ENCODE results near the gene ETV3L. TPM values are rescaled to one million over a fixed set of nuclear protein-coding genes. Genes with fewer than 3 reads are reported as not detected.
"Not testable (repeated sequence)": the region's sequence is repeated elsewhere in the genome, so short reads cannot be mapped to it uniquely, and the experiment has no call there.

The ETV3L gene
- total and polyA plus RNA-seq, 9 donors = not detected

DNA sequence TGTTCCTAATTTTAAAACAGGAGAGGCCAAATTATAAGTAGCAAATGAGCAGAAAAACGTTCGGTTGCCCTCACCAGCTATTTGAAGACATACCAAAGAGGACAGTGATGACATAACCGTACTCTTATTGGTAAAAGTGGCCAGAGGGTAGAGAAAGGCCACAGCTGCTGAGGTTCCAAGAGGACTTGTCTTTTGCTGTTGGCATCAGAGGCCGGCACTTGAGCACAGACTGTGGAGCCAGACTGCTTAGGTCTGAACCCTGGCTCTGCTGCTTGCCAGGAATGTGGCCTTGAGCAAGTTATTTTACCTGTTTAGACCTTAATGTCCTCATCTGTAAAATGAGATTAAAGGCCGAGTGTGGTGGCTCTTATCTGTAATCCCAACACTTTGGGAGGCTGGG, 14.9 kb downstream of the ETV3L start:
- DNase-seq = no peak
- Histone ChIP-seq H3K4me3 (ENCODE audit: low read length) (no peak overlapping the region), H3K4me1 (ENCODE audit: control insufficient read depth, insufficient read depth, low read length) (no peaks in the 10 kb centered on the region), H3K36me3 (ENCODE audit: control insufficient read depth, insufficient read depth, low read length) (no peaks in the 10 kb centered on the region), H3K27ac (ENCODE audit: low read length) (no peak overlapping the region), H3K27me3 (ENCODE audit: control insufficient read depth, insufficient read depth, low read length) (no peaks in the 10 kb centered on the region), H3K9me3 (replicated peaks; ENCODE audit: control insufficient read depth, low read depth, low read length) (no peaks in the 10 kb centered on the region)
- 81% methylated on average over 4 of the region's 5 CpGs for WGBS (ENCODE audit: insufficient coverage)

DNA sequence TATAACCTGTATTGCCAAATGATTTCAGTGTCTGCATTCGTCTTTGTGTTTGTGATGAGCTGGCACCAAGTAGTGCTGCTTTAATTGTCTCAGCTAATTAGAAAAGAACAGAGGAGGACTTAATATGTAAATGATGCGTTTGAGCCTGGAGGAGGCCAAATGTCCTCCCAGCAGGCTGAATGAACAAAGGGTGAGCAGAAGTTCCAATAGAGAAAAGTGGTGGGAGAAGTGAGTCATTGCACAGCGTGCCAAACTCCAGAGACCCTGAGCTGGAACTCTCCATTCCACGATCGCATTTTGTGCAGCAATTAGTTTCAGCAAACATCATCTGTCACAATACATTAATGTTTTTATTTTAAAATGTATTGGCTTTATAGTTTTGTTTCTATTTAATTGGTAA, 17.9 kb downstream of the ETV3L start:
- 57% methylated on average over 2 of the region's 5 CpGs for WGBS (ENCODE audit: insufficient coverage)
- Histone ChIP-seq H3K4me3 (ENCODE audit: low read length) (no peak overlapping the region), H3K9me3 (replicated peaks; ENCODE audit: control insufficient read depth, low read depth, low read length) (no peaks in the 10 kb centered on the region), H3K4me1 (ENCODE audit: control insufficient read depth, insufficient read depth, low read length) (no peaks in the 10 kb centered on the region), H3K36me3 (ENCODE audit: control insufficient read depth, insufficient read depth, low read length) (no peaks in the 10 kb centered on the region), H3K27ac (ENCODE audit: low read length) (no peak overlapping the region), H3K27me3 (ENCODE audit: control insufficient read depth, insufficient read depth, low read length) (no peaks in the 10 kb centered on the region)
- DNase-seq = no peak

DNA sequence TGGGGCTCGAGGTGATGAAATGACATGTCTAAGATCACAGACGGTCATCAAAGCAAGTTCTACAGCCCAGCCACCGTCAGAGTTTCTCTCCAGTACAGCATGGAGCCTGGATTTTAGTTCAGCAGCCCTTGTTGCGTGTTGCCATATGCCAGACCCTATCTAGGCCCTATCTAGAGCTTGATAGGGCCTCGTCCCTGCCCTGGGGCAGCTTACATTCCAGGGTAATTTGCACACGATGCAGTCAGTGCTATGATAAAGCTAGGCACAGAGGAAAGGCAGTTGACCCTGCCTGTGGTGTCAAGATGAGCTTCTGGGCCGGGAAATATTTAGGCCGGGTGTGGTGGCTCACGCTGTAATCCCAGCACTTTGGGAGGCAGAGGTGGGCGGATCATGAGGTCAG, 18.9 kb downstream of the ETV3L start:
- 86% methylated on average over 9 of the region's 10 CpGs for WGBS (ENCODE audit: insufficient coverage)
- Histone ChIP-seq H3K27me3 (ENCODE audit: control insufficient read depth, insufficient read depth, low read length) (no peaks in the 10 kb centered on the region), H3K36me3 (ENCODE audit: control insufficient read depth, insufficient read depth, low read length) (no peaks in the 10 kb centered on the region), H3K9me3 (replicated peaks; ENCODE audit: control insufficient read depth, low read depth, low read length) (no peaks in the 10 kb centered on the region), H3K4me1 (ENCODE audit: control insufficient read depth, insufficient read depth, low read length) (no peaks in the 10 kb centered on the region), H3K27ac (ENCODE audit: low read length) (no peak overlapping the region), H3K4me3 (ENCODE audit: low read length) (no peak overlapping the region)
- DNase-seq = no peak

DNA sequence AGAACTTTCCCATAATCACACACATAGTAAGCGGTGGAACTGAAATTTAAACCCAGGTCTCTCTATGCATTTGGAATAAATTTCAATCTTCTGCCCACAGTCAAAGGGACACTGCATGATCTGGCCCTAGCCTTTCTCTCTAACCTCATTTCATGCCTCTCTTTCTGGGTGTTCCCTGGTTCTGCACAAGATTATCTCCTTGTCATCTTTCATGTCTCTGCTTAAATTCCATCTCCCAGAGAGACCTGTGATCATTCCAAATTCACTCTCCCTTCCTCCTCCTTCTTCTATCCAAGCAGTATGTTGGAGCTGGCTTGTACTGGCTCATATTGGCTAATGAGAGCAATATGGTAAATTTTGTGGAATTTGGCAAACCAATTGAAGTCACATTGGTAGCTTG, 22.2 kb downstream of the ETV3L start:
- Histone ChIP-seq H3K4me3 (ENCODE audit: low read length) (no peak overlapping the region), H3K27ac (ENCODE audit: low read length) (no peak overlapping the region), H3K36me3 (ENCODE audit: control insufficient read depth, insufficient read depth, low read length) (no peaks in the 10 kb centered on the region), H3K4me1 (ENCODE audit: control insufficient read depth, insufficient read depth, low read length) (peaks cover 12% of the 10 kb centered on the region), H3K27me3 (ENCODE audit: control insufficient read depth, insufficient read depth, low read length) (peaks cover 3% of the 10 kb centered on the region), H3K9me3 (replicated peaks; ENCODE audit: control insufficient read depth, low read depth, low read length) (no peaks in the 10 kb centered on the region)
- 86% methylated on average over 1 of the region's 1 CpG for WGBS (ENCODE audit: insufficient coverage)
- no peak for DNase-seq

DNA sequence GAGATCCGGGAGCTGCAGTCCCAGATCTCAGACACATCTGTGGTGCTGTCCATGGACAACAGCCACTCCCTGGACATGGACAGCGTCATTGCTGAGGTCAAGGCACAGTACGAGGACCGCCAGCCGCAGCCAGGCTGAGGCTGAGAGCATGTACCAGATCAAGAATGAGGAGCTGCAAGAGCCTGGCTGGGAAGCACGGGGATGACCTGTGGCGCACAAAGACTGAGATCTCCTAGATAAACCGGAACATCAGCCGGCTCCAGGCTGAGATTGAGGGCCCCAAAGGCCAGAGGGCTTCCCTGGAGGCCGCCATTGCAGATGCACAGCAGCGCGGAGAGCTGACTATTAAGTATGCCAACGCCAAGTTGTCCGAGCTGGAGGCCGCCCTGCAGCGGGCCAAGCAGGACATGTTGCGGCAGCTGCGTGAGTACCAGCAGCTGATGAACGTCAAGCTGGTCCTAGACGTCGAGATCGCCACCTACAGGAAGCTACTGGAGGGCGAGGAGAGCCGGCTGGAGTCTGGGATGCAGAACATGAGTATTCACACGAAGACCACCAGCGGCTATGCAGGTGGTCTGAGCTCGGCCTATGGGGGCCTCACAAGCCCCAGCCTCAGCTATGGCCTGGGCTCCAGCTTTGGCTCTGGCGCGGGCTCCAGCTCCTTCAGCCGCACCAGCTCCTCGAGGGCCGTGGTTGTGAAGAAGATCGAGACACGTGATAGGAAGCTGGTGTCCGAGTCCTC, 25.5 kb downstream of the ETV3L start:
- no peaks in the 10 kb centered on the region for H3K36me3 ChIP-seq (ENCODE audit: control insufficient read depth, insufficient read depth, low read length)
- H3K27ac ChIP-seq (ENCODE audit: low read length) = peak overlapping the region; percentile 75
- WGBS (ENCODE audit: insufficient coverage) = 18% methylated on average over 32 of the region's 35 CpGs
- peak; percentile 85 for DNase-seq
- H3K4me3 ChIP-seq (ENCODE audit: low read length) = no peak overlapping the region
- H3K27me3 ChIP-seq (ENCODE audit: control insufficient read depth, insufficient read depth, low read length) = peaks cover 3% of the 10 kb centered on the region
- H3K4me1 ChIP-seq (ENCODE audit: control insufficient read depth, insufficient read depth, low read length) = peaks cover 18% of the 10 kb centered on the region
- H3K9me3 ChIP-seq (replicated peaks; ENCODE audit: control insufficient read depth, low read depth, low read length) = no peaks in the 10 kb centered on the region

DNA sequence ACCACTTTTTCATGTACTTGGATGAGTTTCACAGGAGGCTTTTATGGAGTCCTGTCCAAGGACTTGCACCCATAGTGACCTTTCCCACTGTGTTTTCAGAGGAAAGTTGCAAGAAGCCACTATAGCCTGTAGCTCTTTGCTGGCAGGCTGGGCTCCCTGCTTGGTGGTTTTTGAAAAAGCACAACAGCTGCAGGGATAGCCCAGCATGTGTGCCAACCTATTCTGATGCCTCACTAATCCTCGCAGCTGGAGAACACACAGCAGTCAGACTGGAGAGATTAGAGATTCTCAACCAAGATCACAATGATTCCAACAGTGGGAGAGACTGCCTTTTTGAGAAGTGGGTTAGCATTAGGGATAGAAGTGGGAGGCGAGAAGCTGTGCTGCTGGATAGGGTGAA, 30.0 kb downstream of the ETV3L start:
- DNase-seq = peak; percentile 89
- H3K4me3 ChIP-seq (ENCODE audit: low read length) = no peak overlapping the region
- peaks cover 3% of the 10 kb centered on the region for H3K27me3 ChIP-seq (ENCODE audit: control insufficient read depth, insufficient read depth, low read length)
- no peaks in the 10 kb centered on the region for H3K9me3 ChIP-seq (replicated peaks; ENCODE audit: control insufficient read depth, low read depth, low read length)
- no peak overlapping the region for H3K27ac ChIP-seq (ENCODE audit: low read length)
- no peaks in the 10 kb centered on the region for H3K36me3 ChIP-seq (ENCODE audit: control insufficient read depth, insufficient read depth, low read length)
- 85% methylated on average over 1 of the region's 2 CpGs for WGBS (ENCODE audit: insufficient coverage)
- H3K4me1 ChIP-seq (ENCODE audit: control insufficient read depth, insufficient read depth, low read length) = peaks cover 18% of the 10 kb centered on the region

DNA sequence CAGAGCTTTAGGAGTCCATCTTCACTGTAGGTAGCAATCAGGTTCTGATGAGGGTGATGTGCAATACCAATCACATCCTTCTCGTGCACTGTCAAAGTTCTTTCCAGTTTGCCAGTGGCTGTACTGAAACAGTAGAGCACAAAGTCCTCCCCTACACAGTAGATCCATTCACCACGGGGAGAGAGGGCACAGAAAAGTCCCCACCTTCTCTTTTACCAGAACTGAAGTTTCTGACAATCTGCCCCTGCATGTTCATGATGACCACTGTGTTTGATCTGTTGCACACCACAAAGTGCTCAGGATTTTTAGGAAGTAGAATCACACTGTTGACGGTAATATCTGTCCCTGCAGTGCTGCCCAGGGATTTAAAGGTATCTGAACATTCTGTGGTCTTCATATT, 40.4 kb downstream of the ETV3L start:
- H3K4me1 ChIP-seq (ENCODE audit: control insufficient read depth, insufficient read depth, low read length); H3K9me3 ChIP-seq (replicated peaks; ENCODE audit: control insufficient read depth, low read depth, low read length); H3K36me3 ChIP-seq (ENCODE audit: control insufficient read depth, insufficient read depth, low read length); H3K27ac ChIP-seq (ENCODE audit: low read length); H3K4me3 ChIP-seq (ENCODE audit: low read length); DNase-seq; H3K27me3 ChIP-seq (ENCODE audit: control insufficient read depth, insufficient read depth, low read length): not testable (repeated sequence)
- 33% methylated on average over 1 of the region's 3 CpGs for WGBS (ENCODE audit: insufficient coverage)

DNA sequence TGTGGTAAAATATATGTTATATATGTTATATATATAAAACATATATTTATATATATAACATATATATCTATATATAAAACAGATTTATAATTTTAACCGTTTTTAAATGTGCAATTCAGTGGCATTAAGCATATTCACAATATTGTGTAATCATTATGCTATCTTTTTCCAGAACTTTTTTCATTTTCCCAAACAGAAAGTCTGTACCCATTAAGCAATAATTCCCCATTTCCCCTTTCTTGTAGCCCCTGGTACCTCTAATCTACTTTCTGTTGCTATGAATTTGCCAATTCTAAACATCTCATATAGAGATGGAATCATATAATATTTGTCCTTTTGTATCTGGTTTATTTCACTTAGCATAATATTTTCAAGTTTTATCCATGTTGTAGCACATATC, 43.3 kb downstream of the ETV3L start:
- H3K4me1 ChIP-seq (ENCODE audit: control insufficient read depth, insufficient read depth, low read length) = no peaks in the 10 kb centered on the region
- H3K36me3 ChIP-seq (ENCODE audit: control insufficient read depth, insufficient read depth, low read length) = no peaks in the 10 kb centered on the region
- no peaks in the 10 kb centered on the region for H3K27me3 ChIP-seq (ENCODE audit: control insufficient read depth, insufficient read depth, low read length)
- no peak overlapping the region for H3K4me3 ChIP-seq (ENCODE audit: low read length)
- DNase-seq = no peak
- H3K9me3 ChIP-seq (replicated peaks; ENCODE audit: control insufficient read depth, low read depth, low read length) = peaks cover 2% of the 10 kb centered on the region
- no CpG with 5 or more reads among the region's 1 CpG for WGBS (ENCODE audit: insufficient coverage)
- no peak overlapping the region for H3K27ac ChIP-seq (ENCODE audit: low read length)

DNA sequence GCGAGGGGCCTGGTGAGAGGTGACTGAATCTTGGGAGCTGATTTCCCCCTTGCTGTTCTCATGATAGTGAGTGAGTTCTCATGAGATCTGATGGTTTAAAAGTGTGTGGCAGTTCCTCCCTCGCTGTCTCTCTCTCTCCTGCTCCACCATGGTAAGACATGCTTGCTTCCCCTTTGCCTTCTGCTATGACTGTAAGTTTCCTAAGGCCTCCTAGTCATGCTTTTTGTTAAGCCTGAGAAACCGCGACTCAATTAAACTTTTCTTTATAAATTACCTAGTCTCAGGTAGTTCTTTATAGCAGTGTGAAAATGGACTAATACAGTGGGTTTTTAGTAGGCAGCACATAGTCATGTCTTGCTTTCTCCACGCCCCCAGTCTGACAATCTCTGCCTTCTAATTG, 43.9 kb downstream of the ETV3L start:
- no CpG with 5 or more reads among the region's 5 CpGs for WGBS (ENCODE audit: insufficient coverage)
- not testable (repeated sequence) for H3K9me3 ChIP-seq (replicated peaks; ENCODE audit: control insufficient read depth, low read depth, low read length); H3K4me1 ChIP-seq (ENCODE audit: control insufficient read depth, insufficient read depth, low read length); H3K27me3 ChIP-seq (ENCODE audit: control insufficient read depth, insufficient read depth, low read length); H3K4me3 ChIP-seq (ENCODE audit: low read length); H3K36me3 ChIP-seq (ENCODE audit: control insufficient read depth, insufficient read depth, low read length); H3K27ac ChIP-seq (ENCODE audit: low read length)
- peak; percentile 25 for DNase-seq

DNA sequence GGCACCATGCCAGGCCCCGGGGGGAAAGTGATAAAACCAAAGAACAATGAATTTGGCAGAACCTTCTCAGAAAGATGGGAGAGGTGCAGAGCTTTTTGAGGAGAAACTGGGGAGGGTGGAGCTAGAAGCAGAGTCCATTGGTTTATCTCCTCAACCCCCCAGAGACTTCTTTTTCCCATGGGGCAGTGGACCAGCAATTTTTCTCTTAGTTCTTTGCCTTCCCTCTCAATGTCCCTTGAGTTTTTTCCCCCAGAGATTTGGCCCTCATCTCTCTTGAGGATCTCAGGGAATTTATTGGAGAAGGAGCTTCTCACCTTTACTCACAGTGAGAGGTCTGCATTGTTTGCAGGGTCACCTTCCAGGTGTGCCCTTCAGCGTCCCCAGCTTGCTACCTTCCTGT, 48.8 kb downstream of the ETV3L start:
- WGBS (ENCODE audit: insufficient coverage) = 60% methylated on average over 1 of the region's 2 CpGs
- Histone ChIP-seq H3K4me3 (ENCODE audit: low read length) (no peak overlapping the region), H3K9me3 (replicated peaks; ENCODE audit: control insufficient read depth, low read depth, low read length) (peaks cover 2% of the 10 kb centered on the region), H3K36me3 (ENCODE audit: control insufficient read depth, insufficient read depth, low read length) (no peaks in the 10 kb centered on the region), H3K27me3 (ENCODE audit: control insufficient read depth, insufficient read depth, low read length) (no peaks in the 10 kb centered on the region), H3K27ac (ENCODE audit: low read length) (no peak overlapping the region), H3K4me1 (ENCODE audit: control insufficient read depth, insufficient read depth, low read length) (peaks cover 3% of the 10 kb centered on the region)
- no peak for DNase-seq

DNA sequence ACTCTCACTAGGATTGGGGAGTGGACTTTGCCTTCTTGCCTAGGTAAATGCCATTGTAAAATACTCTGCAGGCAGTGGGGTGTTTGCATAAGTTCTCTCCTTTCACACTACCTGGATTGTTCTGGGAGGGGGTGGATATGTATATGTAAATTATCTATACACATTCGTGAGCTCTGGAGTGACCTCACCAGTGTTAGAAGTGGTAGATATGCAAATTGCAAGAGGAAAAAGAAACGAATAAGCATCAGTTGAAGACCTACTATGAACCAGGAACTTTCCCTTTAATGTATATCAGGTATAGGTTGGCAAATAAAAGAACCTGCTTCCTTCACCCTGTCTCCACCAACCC, 52.6 kb downstream of the ETV3L start:
- Histone ChIP-seq H3K36me3 (ENCODE audit: control insufficient read depth, insufficient read depth, low read length) (no peaks in the 10 kb centered on the region), H3K9me3 (replicated peaks; ENCODE audit: control insufficient read depth, low read depth, low read length) (no peaks in the 10 kb centered on the region), H3K4me1 (ENCODE audit: control insufficient read depth, insufficient read depth, low read length) (peaks cover 28% of the 10 kb centered on the region), H3K27me3 (ENCODE audit: control insufficient read depth, insufficient read depth, low read length) (no peaks in the 10 kb centered on the region), H3K27ac (ENCODE audit: low read length) (no peak overlapping the region), H3K4me3 (ENCODE audit: low read length) (no peak overlapping the region)
- DNase-seq = no peak
- no CpG with 5 or more reads among the region's 2 CpGs for WGBS (ENCODE audit: insufficient coverage)

All from muscle of leg (tissue), 11 donors.